ENCODE measurements around the gene ATP13A1. TPM values are rescaled to one million over a fixed set of nuclear protein-coding genes. Genes with fewer than 3 reads are reported as not detected.

Gene ATP13A1
- total RNA-seq, 1 experiment from 2014 or later: 41.1 TPM

DNA sequence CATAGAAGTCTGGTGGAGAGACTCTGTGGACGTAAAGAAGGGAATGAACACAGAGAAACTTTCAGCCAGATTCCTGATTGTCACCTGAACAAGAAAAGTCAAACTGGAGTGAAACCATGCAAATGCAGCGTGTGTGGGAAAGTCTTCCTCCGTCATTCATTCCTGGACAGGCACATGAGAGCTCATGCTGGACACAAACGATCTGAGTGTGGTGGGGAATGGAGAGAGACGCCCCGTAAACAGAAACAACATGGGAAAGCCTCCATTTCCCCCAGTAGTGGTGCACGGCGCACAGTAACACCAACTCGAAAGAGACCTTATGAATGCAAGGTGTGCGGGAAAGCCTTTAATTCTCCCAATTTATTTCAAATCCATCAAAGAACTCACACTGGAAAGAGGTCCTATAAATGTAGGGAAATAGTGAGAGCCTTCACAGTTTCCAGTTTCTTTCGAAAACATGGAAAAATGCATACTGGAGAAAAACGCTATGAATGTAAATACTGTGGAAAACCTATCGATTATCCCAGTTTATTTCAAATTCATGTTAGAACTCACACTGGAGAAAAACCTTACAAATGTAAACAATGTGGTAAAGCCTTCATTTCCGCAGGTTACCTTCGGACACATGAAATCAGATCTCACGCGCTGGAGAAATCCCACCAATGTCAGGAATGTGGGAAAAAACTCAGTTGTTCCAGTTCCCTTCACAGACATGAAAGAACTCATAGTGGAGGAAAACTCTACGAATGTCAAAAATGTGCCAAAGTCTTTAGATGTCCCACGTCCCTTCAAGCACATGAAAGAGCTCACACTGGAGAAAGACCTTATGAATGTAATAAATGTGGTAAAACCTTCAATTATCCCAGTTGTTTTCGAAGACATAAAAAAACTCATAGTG, 15.9 kb upstream of the ATP13A1 start:
- Histone ChIP-seq H3K4me3 (0 out of 2 replicates have a peak overlapping the region, but pooled peaks have one; percentile 12), H3K36me3 (ENCODE audit: low read depth) (peaks cover 50% of the 10 kb centered on the region), H3K4me1 (replicated peaks; ENCODE audit: insufficient read depth) (no peaks in the 10 kb centered on the region), H3K27ac (no peak overlapping the region), H3K4me2 (no peak overlapping the region), H2AFZ (no peak overlapping the region), H3K9me3 (ENCODE audit: insufficient read depth, low read depth) (peaks cover 54% of the 10 kb centered on the region), H3K9me2 (ENCODE audit: insufficient read depth) (no peaks in the 10 kb centered on the region), H3F3A (ENCODE audit: insufficient read depth, low read depth) (no peaks in the 10 kb centered on the region), H3K27me3 (ENCODE audit: insufficient read depth, low read depth) (no peaks in the 10 kb centered on the region), H4K20me1 (ENCODE audit: insufficient read depth) (no peaks in the 10 kb centered on the region), H3K79me2 (ENCODE audit: low read depth) (no peaks in the 10 kb centered on the region)
- intact Hi-C loops (cut with micrococcal nuclease; ENCODE audit: unreplicated experiment): no loop called here
- BruUV-seq (replicated peaks): no TSS peak
- CTCF ChIA-PET: no interaction called here
- no peak for DNase-seq
- POLR2A ChIA-PET (ENCODE audit: unreplicated experiment): no interaction called here
- TF ChIP-seq, protein P1, sequence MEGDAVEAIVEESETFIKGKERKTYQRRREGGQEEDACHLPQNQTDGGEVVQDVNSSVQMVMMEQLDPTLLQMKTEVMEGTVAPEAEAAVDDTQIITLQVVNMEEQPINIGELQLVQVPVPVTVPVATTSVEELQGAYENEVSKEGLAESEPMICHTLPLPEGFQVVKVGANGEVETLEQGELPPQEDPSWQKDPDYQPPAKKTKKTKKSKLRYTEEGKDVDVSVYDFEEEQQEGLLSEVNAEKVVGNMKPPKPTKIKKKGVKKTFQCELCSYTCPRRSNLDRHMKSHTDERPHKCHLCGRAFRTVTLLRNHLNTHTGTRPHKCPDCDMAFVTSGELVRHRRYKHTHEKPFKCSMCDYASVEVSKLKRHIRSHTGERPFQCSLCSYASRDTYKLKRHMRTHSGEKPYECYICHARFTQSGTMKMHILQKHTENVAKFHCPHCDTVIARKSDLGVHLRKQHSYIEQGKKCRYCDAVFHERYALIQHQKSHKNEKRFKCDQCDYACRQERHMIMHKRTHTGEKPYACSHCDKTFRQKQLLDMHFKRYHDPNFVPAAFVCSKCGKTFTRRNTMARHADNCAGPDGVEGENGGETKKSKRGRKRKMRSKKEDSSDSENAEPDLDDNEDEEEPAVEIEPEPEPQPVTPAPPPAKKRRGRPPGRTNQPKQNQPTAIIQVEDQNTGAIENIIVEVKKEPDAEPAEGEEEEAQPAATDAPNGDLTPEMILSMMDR (conservative IDR thresholded peaks at IDR 0.05): no peak
- no peak for TF ChIP-seq EZH2 (IDR thresholded peaks at IDR 0.05; ENCODE audit: low read depth)

DNA sequence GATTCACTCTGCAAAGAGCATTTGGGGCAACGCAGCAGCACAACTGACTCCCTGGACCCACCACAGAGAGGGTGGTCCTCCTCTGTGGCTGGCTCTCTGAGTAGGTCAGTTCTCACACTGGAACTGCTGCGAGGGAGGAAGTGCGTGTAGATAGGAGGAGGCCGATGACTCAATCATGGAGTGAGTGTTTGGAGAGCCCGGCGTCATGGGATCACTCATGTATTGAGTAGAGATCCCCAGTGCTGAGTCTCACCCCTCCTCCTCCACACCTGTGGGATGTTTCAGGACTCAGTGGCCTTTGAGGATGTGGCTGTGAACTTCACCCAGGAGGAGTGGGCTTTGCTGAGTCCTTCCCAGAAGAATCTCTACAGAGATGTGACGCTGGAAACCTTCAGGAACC, 14.1 kb upstream of the ATP13A1 start:
- no peaks in the 10 kb centered on the region for H3K79me2 ChIP-seq (ENCODE audit: low read depth)
- DNase-seq: no peak
- H3K4me1 ChIP-seq (replicated peaks; ENCODE audit: insufficient read depth): no peaks in the 10 kb centered on the region
- no peaks in the 10 kb centered on the region for H3F3A ChIP-seq (ENCODE audit: insufficient read depth, low read depth)
- BruUV-seq (replicated peaks): no TSS peak
- no peak overlapping the region for H2AFZ ChIP-seq
- no peak overlapping the region for H3K27ac ChIP-seq
- H3K36me3 ChIP-seq (ENCODE audit: low read depth): peaks cover 54% of the 10 kb centered on the region
- no peaks in the 10 kb centered on the region for H3K9me2 ChIP-seq (ENCODE audit: insufficient read depth)
- H3K9me3 ChIP-seq (ENCODE audit: insufficient read depth, low read depth): peaks cover 56% of the 10 kb centered on the region
- H3K27me3 ChIP-seq (ENCODE audit: insufficient read depth, low read depth): no peaks in the 10 kb centered on the region
- TF ChIP-seq, protein P1 (conservative IDR thresholded peaks at IDR 0.05): no peak
- TF ChIP-seq EZH2 (IDR thresholded peaks at IDR 0.05; ENCODE audit: low read depth): no peak
- no peaks in the 10 kb centered on the region for H4K20me1 ChIP-seq (ENCODE audit: insufficient read depth)
- intact Hi-C loops (cut with micrococcal nuclease; ENCODE audit: unreplicated experiment): no loop called here
- H3K4me3 ChIP-seq: no peak overlapping the region
- ChIA-PET POLR2A (ENCODE audit: unreplicated experiment) (no interaction called here), CTCF (no interaction called here)
- H3K4me2 ChIP-seq: no peak overlapping the region

DNA sequence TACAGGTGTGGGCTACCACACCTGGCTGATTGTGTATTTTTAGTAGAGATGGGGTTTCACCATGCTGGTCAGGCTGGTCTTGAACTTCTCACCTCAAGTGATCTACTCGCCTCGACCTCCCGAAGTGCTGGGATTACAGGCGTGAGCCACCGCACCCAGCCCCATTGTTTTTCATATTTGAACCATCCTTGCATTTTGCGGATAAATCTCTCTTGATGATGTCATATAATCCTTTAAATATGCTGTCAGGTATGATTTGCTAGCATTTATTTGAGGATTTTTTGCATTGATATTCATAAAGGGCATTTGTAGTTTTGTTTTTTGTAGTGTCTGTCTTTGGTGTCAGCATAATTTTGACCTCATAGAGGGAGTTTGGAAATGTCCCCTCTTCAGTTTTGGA, 10.8 kb upstream of the ATP13A1 start:
- no peak for DNase-seq
- H4K20me1 ChIP-seq (ENCODE audit: insufficient read depth): no peaks in the 10 kb centered on the region
- ChIA-PET POLR2A (ENCODE audit: unreplicated experiment) (no interaction called here), CTCF (no interaction called here)
- H3K27me3 ChIP-seq (ENCODE audit: insufficient read depth, low read depth): no peaks in the 10 kb centered on the region
- TF ChIP-seq EZH2 (IDR thresholded peaks at IDR 0.05; ENCODE audit: low read depth): no peak
- TF ChIP-seq, protein P1 (conservative IDR thresholded peaks at IDR 0.05): no peak
- no peak overlapping the region for H3K4me2 ChIP-seq
- H3K36me3 ChIP-seq (ENCODE audit: low read depth): peaks cover 41% of the 10 kb centered on the region
- no TSS peak for BruUV-seq (replicated peaks)
- peaks cover 20% of the 10 kb centered on the region for H3K79me2 ChIP-seq (ENCODE audit: low read depth)
- no peak overlapping the region for H3K4me3 ChIP-seq
- no peak overlapping the region for H3K27ac ChIP-seq
- peaks cover 41% of the 10 kb centered on the region for H3K9me3 ChIP-seq (ENCODE audit: insufficient read depth, low read depth)
- H3K9me2 ChIP-seq (ENCODE audit: insufficient read depth): no peaks in the 10 kb centered on the region
- no peak overlapping the region for H2AFZ ChIP-seq
- H3F3A ChIP-seq (ENCODE audit: insufficient read depth, low read depth): no peaks in the 10 kb centered on the region
- intact Hi-C loops (cut with micrococcal nuclease; ENCODE audit: unreplicated experiment): no loop called here
- H3K4me1 ChIP-seq (replicated peaks; ENCODE audit: insufficient read depth): peaks cover 9% of the 10 kb centered on the region; the same call in 1 of the 2 replicates
